ENCODE results near the gene TRIP10.

GRCh38 chr19:6691342-6691741 lies 48.1 kb upstream of the TRIP10 start:
- TF ChIP-seq POLR2A (IDR thresholded peaks at IDR 0.05) (no peak), EP300 (IDR thresholded peaks at IDR 0.05) (no peak)
- TF ChIP-seq, protein P1, sequence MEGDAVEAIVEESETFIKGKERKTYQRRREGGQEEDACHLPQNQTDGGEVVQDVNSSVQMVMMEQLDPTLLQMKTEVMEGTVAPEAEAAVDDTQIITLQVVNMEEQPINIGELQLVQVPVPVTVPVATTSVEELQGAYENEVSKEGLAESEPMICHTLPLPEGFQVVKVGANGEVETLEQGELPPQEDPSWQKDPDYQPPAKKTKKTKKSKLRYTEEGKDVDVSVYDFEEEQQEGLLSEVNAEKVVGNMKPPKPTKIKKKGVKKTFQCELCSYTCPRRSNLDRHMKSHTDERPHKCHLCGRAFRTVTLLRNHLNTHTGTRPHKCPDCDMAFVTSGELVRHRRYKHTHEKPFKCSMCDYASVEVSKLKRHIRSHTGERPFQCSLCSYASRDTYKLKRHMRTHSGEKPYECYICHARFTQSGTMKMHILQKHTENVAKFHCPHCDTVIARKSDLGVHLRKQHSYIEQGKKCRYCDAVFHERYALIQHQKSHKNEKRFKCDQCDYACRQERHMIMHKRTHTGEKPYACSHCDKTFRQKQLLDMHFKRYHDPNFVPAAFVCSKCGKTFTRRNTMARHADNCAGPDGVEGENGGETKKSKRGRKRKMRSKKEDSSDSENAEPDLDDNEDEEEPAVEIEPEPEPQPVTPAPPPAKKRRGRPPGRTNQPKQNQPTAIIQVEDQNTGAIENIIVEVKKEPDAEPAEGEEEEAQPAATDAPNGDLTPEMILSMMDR (IDR thresholded peaks at IDR 0.05), result no peak

All from ovary (tissue), 3 donors.